H54 (cell line): ENCODE data around the gene REPS1.
A peak's percentile ranks its signal among the peaks of the same experiment; 100 is the strongest.

Source experiments
- DNase-seq: peaks from one replicate; pipeline ENCODE4 v3.0.0; 2011; ENCODE audit warnings: low spot score, mixed read lengths; ENCODE audit not compliant: insufficient read length
- FAIRE-seq: peaks from 3 replicates; lab custom pipeline; 2011; peaks lifted over from hg19 to GRCh38; lab: Jason Lieb, UNC
- POLR2A ChIP-seq: IDR thresholded peaks from 2 replicates; pipeline ENCODE4 v1.6.1; 2011; ENCODE audit warnings: low read depth, mild to moderate bottlenecking, low read length

REPS1 gene

DNA sequence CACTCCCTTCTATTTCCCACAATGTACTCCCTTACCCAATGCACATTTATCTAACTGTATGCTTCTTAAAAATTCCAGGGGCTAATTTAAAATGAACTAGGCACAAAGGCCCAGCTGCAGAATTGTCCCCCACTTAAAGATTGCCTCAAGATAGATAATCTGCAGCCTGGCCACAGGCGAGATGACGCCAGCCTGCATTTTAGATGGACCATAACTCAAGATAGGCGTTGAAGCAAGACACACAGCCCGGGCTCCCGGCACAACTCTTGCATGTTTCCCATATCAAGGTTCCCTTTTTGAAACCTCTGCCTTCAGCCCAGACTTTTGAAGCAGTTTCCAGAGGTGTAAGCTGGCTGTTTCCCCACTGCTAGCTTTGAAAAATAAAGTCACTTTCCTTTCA lies 3.2 kb upstream of the REPS1 start:
- no peak for DNase-seq
- FAIRE-seq, result no peak
- no peak for TF ChIP-seq POLR2A

DNA sequence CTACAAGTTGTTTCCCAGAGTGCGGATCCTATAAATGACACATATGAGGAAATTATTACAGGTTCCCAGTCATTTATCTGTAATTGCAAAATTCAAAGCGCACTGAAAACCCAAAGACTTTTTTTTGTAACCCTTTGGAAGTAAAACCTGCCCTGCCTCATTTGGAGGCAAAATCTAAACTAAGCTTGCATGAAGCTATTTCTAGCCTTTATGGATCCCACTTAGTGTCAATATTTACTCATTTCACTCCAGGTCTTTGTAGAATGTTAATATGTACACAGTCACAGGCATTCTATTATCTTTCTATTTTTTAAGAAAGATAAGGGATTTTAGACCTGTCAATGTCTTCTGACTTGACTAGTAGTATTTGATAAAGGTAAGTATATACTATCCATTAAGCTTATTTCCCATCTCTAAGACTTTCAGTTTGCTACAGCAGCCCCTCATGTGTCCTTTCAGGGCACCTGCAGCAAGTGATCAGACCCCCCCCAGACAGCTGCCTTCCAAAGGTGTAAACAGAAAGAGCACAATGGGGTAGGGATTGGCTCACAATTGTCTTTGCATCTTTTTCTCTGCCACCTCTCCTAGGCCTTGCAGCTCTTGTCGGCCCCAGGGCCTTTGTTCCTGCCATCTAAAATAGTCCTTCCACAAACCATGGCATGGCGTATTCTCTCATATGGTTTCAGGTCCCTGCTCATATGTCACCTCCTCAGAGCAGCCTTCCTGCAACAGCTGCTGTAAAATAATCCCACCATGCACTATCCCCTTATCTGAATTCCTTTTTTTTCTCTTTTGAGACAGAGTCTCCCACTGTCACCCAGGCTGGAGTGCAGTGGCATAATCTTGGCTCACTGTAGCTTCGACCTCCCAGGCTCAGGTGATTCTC lies 1.3 kb upstream of the REPS1 start:
- TF ChIP-seq POLR2A, result no peak
- DNase-seq, result no peak
- no peak for FAIRE-seq

DNA sequence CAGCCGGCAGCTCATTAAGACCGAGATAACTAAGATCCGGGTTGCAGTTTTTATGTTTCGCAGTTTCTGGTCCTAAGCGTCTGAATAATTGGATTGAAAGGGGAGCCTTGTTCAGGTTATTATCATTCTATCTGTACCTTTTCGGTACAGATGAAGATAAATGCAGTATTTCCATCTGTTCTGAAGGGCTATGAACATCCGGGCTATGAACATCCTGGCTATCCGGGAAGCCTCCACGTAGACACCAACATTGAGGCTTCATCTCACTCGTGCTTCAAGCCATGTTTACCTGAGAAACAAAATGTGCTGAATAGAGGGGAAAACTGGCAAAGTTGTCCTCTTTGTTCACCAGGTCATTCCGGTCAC lies 399 bp upstream of the REPS1 start:
- TF ChIP-seq POLR2A, result no peak
- FAIRE-seq, result no peak
- no peak for DNase-seq

DNA sequence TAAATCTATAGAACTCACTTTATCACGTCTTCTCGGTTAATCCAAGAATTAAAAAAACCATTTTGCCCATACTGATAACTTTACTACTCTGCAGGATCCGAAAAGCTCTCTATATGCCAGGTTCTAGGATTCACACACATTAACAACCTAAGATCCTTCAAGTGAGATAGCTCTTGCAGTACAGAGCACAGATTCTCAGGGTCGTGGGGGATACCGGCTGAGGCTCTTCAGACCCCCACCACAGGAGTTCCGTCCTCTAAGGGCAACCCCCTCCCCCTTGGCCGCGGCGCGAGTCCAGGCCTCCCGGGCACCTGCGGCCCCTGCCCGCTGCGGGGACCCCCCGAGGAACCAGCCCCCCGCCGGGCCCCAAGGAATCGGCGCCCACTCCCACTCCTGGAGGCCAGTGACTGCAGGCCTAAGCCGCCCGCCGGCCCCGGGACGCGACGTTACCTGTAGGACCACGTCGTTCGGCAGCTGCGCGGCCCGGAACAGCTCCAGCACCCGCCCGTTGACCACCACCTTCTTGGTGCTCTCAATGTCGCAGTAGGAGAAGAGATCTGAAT lies 892 bp downstream of the REPS1 start:
- no peak for DNase-seq
- no peak for TF ChIP-seq POLR2A
- FAIRE-seq, result no peak

DNA sequence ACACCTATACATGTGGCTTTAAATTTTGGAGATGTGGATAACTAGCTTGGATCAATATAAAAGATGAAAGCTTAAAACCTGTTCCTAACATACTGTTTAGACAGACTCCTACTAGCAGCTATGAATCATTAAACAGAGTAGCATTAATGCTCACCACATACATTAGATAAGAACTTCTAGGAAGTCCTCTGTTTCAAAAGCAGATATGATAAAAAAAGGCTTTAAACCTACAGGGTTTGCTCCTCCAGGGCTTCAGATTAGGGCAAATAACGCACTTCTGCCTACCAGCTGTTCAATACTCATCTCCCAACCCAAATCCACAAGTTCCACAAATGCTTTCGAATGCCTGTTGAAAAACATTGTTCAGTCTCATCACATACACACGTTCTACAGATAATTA lies 1.5 kb downstream of the REPS1 start:
- no peak for TF ChIP-seq POLR2A
- DNase-seq (no peak), FAIRE-seq (no peak)

DNA sequence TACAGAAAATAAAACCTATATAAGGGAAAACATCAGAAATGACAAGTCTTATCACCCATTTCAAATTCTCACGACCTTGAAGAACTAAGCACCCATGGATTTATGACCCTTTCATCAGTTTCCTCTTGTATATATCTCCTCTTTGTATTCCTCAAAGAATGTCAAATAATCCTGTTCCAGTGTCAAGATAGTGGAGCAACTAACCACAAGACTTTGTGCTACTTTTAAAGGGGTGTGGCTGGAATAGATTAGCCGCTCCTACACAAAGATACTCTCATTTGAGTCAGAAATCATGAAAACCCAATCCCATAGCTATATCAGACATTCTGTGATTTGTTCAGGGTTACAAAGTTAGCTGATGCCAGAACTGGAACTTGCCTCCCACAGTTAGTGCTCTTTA lies 6.6 kb downstream of the REPS1 start:
- DNase-seq (no peak), FAIRE-seq (no peak)
- no peak for TF ChIP-seq POLR2A

DNA sequence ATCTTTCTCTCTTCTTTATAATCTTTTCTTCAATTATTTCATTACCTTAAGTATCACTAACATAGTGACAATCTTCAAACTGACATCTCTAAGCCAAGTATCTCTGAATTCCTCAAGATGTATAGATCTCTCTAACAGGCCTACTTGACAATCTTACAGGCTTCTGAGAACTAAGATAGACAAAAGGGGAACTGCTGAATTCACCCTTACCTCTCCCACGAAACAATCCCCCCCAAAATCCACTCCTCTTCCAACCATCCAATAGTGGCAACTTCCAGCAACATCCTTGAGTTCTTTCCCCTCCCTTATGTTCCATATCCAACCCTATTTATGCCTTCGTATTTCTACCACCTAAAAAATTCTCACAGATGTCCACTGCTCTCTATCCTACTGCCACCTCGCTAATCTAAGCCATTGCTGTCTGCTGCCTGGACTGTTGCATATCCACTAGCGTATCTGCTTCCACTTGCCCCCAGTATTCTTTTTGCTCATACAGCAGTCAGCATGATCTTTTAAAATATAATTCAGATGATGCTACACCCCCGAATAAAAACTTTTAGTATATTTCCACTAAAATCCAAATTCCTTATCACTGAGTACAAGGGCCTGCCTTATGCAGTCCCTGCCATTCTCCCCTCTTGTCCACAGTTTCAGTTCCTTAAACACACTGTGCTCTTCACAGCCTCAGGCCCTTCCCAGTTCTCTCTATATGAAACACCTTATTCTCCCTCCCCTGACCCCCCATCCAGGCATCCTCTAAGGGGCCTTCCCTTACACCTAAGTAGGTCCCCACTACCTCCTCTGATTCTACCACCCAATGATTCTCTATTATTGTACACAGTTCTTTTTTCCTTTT lies 8.0 kb downstream of the REPS1 start:
- no peak for DNase-seq
- no peak for TF ChIP-seq POLR2A

DNA sequence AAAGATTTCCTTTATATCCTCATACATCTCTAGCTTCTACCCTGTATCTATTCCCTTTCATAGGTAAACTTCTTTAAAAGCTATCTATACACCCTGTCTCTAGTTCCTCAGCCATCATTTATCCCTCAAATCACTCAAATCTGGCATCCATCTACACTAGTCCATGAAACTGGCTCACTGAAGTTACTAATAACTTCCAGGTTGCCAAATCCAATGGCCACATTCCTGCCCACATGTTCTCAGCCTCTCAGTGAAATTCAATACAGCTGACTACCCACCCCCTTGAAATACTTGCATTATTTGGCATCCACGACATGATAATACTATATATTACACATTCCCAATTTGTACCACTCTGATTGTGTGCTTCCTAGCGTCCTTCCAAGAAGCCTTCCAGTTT lies 8.7 kb downstream of the REPS1 start:
- no peak for FAIRE-seq
- TF ChIP-seq POLR2A, result no peak
- no peak for DNase-seq

More for the DNA sequence above, 8.0 kb downstream of the REPS1 start:
- no peak for FAIRE-seq

DNA sequence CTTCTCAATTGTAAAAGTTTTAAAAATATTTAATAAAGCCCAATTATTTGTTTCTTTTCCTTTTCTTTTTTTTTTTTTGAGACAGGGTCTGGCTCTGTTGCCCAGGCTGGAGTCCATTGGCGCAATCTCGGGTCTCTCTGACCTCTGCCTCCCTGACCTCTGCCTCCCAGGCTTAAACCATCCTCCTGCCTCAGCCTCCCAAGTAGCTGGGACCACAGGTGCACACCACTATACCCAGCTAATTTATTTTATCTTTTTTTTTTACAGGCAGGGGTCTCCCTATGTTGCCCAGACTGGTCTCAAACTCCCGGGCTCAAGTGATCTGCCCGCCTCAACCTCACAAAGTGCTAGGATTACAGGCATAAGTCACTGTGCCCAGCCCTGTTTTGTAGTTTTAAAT lies 9.8 kb downstream of the REPS1 start:
- DNase-seq (no peak), FAIRE-seq (no peak)
- TF ChIP-seq POLR2A, result no peak

DNA sequence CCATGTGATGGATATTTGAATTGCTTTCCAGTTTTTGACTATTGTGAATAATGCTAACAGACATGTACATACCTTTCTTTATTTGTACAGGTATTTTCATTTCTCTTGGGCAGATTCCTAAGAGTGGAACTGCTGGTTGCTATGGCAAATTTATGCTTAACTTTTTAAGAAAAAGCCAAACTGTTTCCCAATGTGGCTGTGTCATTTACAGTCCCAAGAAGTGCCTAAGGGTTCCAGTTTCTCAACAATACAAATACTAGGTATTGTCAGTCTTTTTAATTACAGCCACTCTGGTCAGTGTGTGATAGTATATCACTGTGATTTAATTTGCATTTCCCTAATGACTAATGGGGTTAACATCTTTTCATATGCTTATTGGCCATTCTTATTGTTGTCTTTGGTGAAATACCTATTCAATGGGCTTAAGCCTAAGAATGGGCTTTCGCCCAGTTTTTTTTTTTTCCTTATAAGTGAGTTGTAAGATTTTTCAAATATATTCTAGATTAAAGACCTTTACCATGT lies 10.3 kb downstream of the REPS1 start:
- no peak for TF ChIP-seq POLR2A
- FAIRE-seq (no peak), DNase-seq (no peak)

DNA sequence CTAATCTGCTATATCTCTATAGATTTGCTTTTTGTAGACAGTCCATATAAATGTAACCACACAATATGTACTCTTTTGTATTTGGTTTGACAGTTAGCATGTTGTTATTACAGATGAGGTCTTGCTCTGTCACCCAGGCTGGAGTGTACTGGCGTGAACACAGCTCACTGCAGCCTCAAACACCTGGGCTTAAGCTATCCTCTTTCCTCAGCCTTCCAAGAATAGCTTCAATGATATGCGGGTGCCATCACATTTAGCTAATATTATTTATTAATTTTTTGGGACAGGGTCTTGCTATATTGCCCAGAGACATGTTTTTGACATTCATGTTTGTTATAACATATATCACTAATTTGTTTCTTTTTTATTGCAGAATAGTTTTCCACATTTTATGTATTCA lies 10.8 kb downstream of the REPS1 start:
- DNase-seq (no peak), FAIRE-seq (no peak)
- TF ChIP-seq POLR2A, result no peak

DNA sequence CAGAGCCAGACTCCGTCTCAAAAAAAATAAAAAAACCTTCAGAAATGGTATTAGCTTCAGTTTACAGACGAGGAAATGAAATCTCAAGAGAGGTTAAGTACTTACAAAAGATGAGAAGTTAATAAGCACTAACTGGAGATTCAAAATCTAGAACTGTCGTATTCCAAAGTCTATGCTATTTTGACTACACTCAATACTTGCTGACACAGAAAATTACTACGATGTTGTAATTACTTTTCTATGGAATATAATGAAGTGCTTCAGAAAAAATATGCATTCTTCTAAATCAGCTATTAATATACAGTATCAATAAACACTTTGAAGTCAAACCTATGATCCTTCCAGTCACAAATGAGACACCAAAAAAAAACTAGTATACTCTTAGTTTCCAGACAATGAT lies 12.2 kb downstream of the REPS1 start:
- DNase-seq (no peak), FAIRE-seq (no peak)
- no peak for TF ChIP-seq POLR2A

DNA sequence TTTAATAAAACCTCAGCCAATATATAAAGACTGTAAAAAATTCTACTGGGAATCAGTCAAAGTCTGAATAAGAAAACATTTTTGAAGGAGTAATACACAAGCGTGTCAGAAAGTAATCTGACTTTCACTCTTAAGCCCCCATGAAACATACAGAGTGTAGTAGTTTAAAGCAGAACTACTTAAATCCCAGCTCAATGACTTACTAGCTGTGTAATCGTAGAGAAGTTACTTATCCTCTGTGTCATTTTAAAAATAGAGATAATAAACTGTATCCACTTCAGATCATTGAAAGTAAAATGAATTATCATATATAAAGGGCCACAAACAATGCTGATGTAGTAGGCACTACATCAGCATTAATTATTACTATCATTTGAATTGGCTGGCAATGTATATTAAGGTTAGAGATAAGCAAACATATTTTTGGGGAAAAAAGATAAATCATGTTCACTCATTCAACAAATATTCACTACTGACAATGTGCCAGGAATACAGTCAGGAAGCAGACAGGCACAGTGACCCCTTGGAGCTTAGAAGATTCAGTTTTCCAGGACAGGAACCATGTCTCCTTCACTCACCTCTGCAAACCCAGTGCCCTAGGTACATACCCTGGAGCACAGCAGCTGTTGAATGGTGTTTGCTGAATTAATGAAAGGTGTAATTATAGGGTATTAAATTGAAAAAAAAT lies 14.4 kb downstream of the REPS1 start:
- FAIRE-seq (peak; percentile 55), DNase-seq (no peak)
- no peak for TF ChIP-seq POLR2A
